Ectodermal cell (in vitro differentiated cells): ENCODE results near the gene SLF2.

ENCODE experiments used
- H3K27ac ChIP-seq: 2 replicates; pipeline ENCODE4 v1.7.0; 2013; ENCODE audit warnings: mild to moderate bottlenecking, low read depth, low read length; ENCODE audit not compliant: insufficient read depth, poor library complexity, severe bottlenecking
- H3K27me3 ChIP-seq: 2 replicates; pipeline ENCODE4 v1.7.0; 2013; ENCODE audit warnings: mild to moderate bottlenecking, low read length; ENCODE audit not compliant: insufficient read depth, control insufficient read depth, poor library complexity, severe bottlenecking
- H3K36me3 ChIP-seq: one replicate; pipeline ENCODE4 v1.7.0; 2013; ENCODE audit warnings: low read length; ENCODE audit not compliant: control insufficient read depth, insufficient read depth
- H3K4me1 ChIP-seq: one replicate; pipeline ENCODE4 v1.7.0; 2013; ENCODE audit warnings: low read length; ENCODE audit not compliant: control insufficient read depth, insufficient read depth
- H3K4me3 ChIP-seq: 2 replicates; pipeline ENCODE4 v1.7.0; 2013; ENCODE audit warnings: low read depth, low read length, control low read depth; ENCODE audit not compliant: insufficient read depth
- H3K9me3 ChIP-seq: 2 replicates; pipeline ENCODE4 v1.7.0; 2013; ENCODE audit warnings: mild to moderate bottlenecking, low read length, moderate library complexity; ENCODE audit not compliant: control insufficient read depth
- WGBS, 2 experiments: methylation state at CpG; one replicate each; pipeline ENCODE4 v1.1.7; 2013; ENCODE audit warnings: missing lambda C conversion rate in 2 of 2; 5-methylcytosine and 5-hydroxymethylcytosine counted together

The SLF2 gene

DNA sequence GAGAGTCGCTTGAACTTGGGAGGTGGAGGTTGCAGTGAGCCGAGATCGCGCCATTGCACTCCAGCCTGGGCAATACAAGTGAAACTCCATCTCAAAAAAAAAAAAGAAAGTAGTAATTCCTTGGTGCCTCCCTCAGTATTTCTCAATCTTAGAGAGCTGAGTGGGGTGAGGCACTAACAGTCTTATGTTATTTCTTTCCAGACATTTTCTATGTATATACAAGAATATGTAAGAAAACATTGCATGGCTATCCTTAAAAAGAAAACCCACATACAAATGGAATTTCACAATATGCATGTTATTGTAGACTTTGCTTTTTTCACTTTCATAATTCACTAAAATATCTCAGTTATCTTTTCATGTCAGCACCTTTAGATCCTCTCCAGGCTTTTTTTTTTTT, 13.6 kb upstream of the SLF2 start:
- H3K36me3 ChIP-seq, result no peaks in the 10 kb centered on the region
- 77 to 83% methylated on average over 4 of the region's 4 CpGs for WGBS, 2 experiments
- H3K4me1 ChIP-seq, result no peaks in the 10 kb centered on the region

GRCh38 chr10:100901051-100901450, 11.7 kb upstream of the SLF2 start:
- no peaks in the 10 kb centered on the region for H3K4me1 ChIP-seq
- H3K27ac ChIP-seq, result no peak overlapping the region
- no peak overlapping the region for H3K4me3 ChIP-seq
- no peaks in the 10 kb centered on the region for H3K36me3 ChIP-seq
- H3K9me3 ChIP-seq, result no peaks in the 10 kb centered on the region
- 90 to 94% methylated on average over 6 of the region's 6 CpGs for WGBS, 2 experiments
- no peaks in the 10 kb centered on the region for H3K27me3 ChIP-seq

More for the DNA sequence above, 13.6 kb upstream of the SLF2 start:
- H3K9me3 ChIP-seq, result no peaks in the 10 kb centered on the region
- no peaks in the 10 kb centered on the region for H3K27me3 ChIP-seq
- H3K4me3 ChIP-seq, result no peak overlapping the region
- H3K27ac ChIP-seq, result no peak overlapping the region

DNA sequence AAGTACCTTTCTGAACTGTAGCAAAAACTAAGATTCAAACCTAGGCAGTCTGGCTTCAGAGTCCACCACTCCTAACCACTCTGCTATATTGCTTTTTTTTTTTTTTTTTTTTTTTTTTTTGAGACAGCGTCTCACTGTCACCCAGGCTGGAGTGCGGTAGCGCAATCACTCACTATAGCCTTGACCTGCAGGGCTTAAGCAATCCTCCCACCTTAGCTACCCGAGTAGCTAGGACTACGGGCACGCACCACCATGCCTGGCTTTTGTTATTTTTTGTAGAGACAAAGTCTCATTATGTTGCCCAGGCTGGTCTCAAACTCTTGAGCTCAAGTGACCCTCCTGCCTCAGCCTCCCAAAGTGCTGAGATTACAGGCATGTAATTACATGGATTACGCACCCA, 10.1 kb upstream of the SLF2 start:
- H3K36me3 ChIP-seq, result no peaks in the 10 kb centered on the region
- H3K4me3 ChIP-seq, result no peak overlapping the region
- H3K27me3 ChIP-seq, result no peaks in the 10 kb centered on the region
- no peaks in the 10 kb centered on the region for H3K9me3 ChIP-seq
- 85 to 89% methylated on average over 7 of the region's 7 CpGs for WGBS, 2 experiments
- no peak overlapping the region for H3K27ac ChIP-seq
- no peaks in the 10 kb centered on the region for H3K4me1 ChIP-seq

DNA sequence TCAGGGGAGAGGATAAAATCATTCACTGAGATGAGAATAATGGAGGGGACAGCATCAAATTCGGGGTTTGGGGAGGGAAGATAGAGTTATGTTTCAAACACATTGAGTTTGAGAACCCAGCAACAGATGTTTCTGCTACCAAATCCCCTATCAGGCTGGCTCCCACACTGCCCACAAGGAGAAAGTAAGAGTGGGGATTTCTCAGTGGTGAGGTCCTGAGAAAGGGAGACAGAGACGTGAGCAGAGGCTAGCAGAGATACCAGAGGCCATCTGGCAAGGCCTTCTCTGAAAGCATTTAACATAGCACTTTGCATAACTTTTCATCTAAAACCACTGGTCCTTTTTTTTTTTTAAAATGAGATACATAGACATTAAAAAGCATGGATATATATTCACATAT, 7.8 kb upstream of the SLF2 start:
- Histone ChIP-seq H3K4me3 (no peak overlapping the region), H3K27ac (no peak overlapping the region), H3K4me1 (peaks cover 4% of the 10 kb centered on the region), H3K9me3 (no peaks in the 10 kb centered on the region), H3K36me3 (no peaks in the 10 kb centered on the region), H3K27me3 (no peaks in the 10 kb centered on the region)
- 80 to 89% methylated on average over 1 to 2 of the region's 2 CpGs for WGBS, 2 experiments

DNA sequence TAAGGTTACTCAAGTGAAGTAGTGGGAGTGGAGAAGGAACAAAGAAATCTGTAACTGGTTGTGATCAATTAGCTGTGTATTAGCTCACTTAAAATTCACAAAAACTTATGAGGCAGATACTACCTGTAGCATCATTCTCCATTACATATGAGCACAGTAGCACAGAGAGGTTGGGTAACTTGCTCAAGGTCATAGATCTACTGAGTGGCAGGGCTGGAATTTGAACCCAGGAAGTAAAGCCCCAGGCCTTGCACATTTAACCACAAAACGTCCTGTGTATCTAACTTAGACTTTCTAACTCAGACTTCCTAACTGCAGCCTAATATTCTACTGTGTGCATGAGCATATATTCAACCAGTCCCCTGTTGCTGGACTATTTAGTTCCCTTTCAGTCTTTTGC, 5.6 kb upstream of the SLF2 start:
- WGBS, 2 experiments, result 53 to 64% methylated on average over 1 of the region's 1 CpG
- Histone ChIP-seq H3K27ac (no peak overlapping the region), H3K4me1 (peaks cover 15% of the 10 kb centered on the region), H3K4me3 (no peak overlapping the region), H3K9me3 (no peaks in the 10 kb centered on the region), H3K27me3 (no peaks in the 10 kb centered on the region), H3K36me3 (no peaks in the 10 kb centered on the region)

DNA sequence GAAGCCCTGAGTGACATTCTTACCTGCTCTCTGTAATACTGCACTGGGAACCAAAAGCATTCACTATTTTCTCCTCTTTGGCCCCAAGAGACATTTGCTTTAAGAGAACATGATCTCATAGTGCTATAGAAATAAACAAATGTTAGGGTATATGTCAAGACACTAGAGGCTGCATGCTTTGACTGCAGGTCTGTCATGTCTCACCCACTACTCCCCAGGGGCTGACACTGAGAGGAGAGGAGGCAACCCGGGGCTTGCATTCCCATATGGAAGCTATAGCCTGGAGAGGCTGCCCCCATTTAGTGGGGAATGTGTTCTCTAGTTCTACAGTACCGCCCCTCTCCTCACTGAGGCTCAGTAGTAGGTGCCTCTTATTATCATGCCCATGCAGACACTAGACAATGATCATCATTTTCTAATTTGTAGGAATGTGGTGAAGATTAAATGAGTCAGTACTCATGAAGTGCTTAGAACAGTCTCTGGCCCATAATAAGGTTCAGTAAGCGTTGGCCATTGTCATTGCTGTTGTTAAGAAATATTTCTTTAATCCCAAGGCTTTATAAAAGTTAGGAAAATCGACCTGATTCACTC, 4.9 kb upstream of the SLF2 start:
- Histone ChIP-seq H3K4me1 (peaks cover 15% of the 10 kb centered on the region), H3K27me3 (no peaks in the 10 kb centered on the region), H3K4me3 (no peak overlapping the region), H3K27ac (no peak overlapping the region), H3K36me3 (no peaks in the 10 kb centered on the region), H3K9me3 (no peaks in the 10 kb centered on the region)
- 76 to 85% methylated on average over 4 of the region's 4 CpGs for WGBS, 2 experiments

DNA sequence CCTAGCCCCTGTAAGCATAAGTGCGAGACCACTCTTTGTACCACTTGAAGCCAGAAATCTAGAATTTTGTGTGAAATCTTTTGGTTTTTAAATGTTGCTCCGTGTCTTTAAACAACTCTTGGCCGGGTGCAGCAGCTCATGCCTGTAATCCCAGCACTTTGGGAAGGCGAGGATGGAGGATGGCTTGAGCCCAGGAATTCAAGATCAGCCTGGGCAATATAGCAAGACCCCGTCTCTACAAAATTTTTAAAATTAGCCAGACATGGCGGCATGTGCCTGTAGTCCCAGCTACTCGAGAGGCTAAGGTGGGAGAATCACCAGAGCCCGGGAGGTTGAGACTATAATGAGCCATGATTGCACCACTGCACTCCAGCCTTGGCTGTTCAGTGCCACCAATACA, 4.4 kb upstream of the SLF2 start:
- no peaks in the 10 kb centered on the region for H3K36me3 ChIP-seq
- no peak overlapping the region for H3K4me3 ChIP-seq
- no peak overlapping the region for H3K27ac ChIP-seq
- WGBS, 2 experiments, result 93 to 94% methylated on average over 8 of the region's 8 CpGs
- no peaks in the 10 kb centered on the region for H3K27me3 ChIP-seq
- H3K9me3 ChIP-seq, result no peaks in the 10 kb centered on the region
- peaks cover 15% of the 10 kb centered on the region for H3K4me1 ChIP-seq

- H3K27me3 ChIP-seq, result no peaks in the 10 kb centered on the region
- no peaks in the 10 kb centered on the region for H3K36me3 ChIP-seq
- no peaks in the 10 kb centered on the region for H3K9me3 ChIP-seq
- H3K4me3 ChIP-seq, result no peak overlapping the region
- peaks cover 21% of the 10 kb centered on the region for H3K4me1 ChIP-seq
- H3K27ac ChIP-seq, result no peak overlapping the region
- 57 to 58% methylated on average over 6 of the region's 6 CpGs for WGBS, 2 experiments
These were observed 3.1 kb upstream of the SLF2 start for GRCh38 chr10:100909501-100910263.

GRCh38 chr10:100911472-100911871, 1.3 kb upstream of the SLF2 start:
- no peak overlapping the region for H3K4me3 ChIP-seq
- no peaks in the 10 kb centered on the region for H3K27me3 ChIP-seq
- no peaks in the 10 kb centered on the region for H3K36me3 ChIP-seq
- no peak overlapping the region for H3K27ac ChIP-seq
- H3K4me1 ChIP-seq, result peaks cover 21% of the 10 kb centered on the region
- 93 to 94% methylated on average over 2 to 4 of the region's 4 CpGs for WGBS, 2 experiments
- no peaks in the 10 kb centered on the region for H3K9me3 ChIP-seq

GRCh38 chr10:100912013-100912604, 654 bp upstream of the SLF2 start:
- H3K9me3 ChIP-seq, result no peaks in the 10 kb centered on the region
- peak overlapping the region; percentile 92 for H3K4me3 ChIP-seq
- peak overlapping the region; percentile 31 for H3K27ac ChIP-seq
- no peaks in the 10 kb centered on the region for H3K27me3 ChIP-seq
- H3K4me1 ChIP-seq, result peaks cover 21% of the 10 kb centered on the region
- WGBS, 2 experiments, result 27 to 30% methylated on average over 12 of the region's 12 CpGs
- H3K36me3 ChIP-seq, result no peaks in the 10 kb centered on the region
